HG02943 (cell line): Measurements from ENCODE around the gene OR51D1.

ENCODE experiments used
- ATAC-seq: cut with Tn5 transposase; IDR thresholded peaks from one replicate; pipeline ENCODE4 v1.9.1; 2021; ENCODE audit warnings: mild to moderate bottlenecking, low read depth, moderate library complexity; ENCODE audit not compliant: unreplicated experiment

OR51D1 gene

GRCh38 chr11:4644233-4644632 lies 7.0 kb downstream of the OR51D1 start:
- ATAC-seq = no peak

GRCh38 chr11:4645974-4646373 lies 8.7 kb downstream of the OR51D1 start:
- ATAC-seq = no peak

GRCh38 chr11:4647766-4648165 lies 10.5 kb downstream of the OR51D1 start:
- ATAC-seq = no peak

GRCh38 chr11:4654635-4655369 lies 17.5 kb downstream of the OR51D1 start:
- no peak for ATAC-seq

GRCh38 chr11:4658629-4659445 lies 21.6 kb downstream of the OR51D1 start:
- ATAC-seq = no peak

- no peak for ATAC-seq
These were observed 25.6 kb downstream of the OR51D1 start for GRCh38 chr11:4662876-4663275.

GRCh38 chr11:4664183-4664582 lies 26.9 kb downstream of the OR51D1 start:
- ATAC-seq = no peak

GRCh38 chr11:4664786-4665185 lies 27.5 kb downstream of the OR51D1 start:
- ATAC-seq = no peak

- no peak for ATAC-seq
These were observed 28.1 kb downstream of the OR51D1 start for GRCh38 chr11:4665424-4665823.

- no peak for ATAC-seq
These were observed 34.5 kb downstream of the OR51D1 start for GRCh38 chr11:4671741-4672140.

- ATAC-seq = no peak
These were observed 35.2 kb downstream of the OR51D1 start for GRCh38 chr11:4672470-4672869.

- no peak for ATAC-seq
These were observed 36.5 kb downstream of the OR51D1 start for GRCh38 chr11:4673781-4674180.

GRCh38 chr11:4677948-4678347 lies 40.7 kb downstream of the OR51D1 start:
- no peak for ATAC-seq

- ATAC-seq = no peak
These were observed 43.1 kb downstream of the OR51D1 start for GRCh38 chr11:4680341-4680740.

- no peak for ATAC-seq
These were observed 45.5 kb downstream of the OR51D1 start for GRCh38 chr11:4682623-4683419.

- ATAC-seq = no peak
These were observed 47.5 kb downstream of the OR51D1 start for GRCh38 chr11:4684631-4685285.
